ENCODE results near the gene ZNF335. TPM values are rescaled to one million over a fixed set of nuclear protein-coding genes. Genes with fewer than 3 reads are reported as not detected.
A peak's percentile ranks its signal among the peaks of the same experiment; 100 is the strongest.

ZNF335 gene
- total RNA-seq, 4 donors from 2014 or later: 34.3 to 60.1 (median 53.6) TPM

GRCh38 chr20:45970646-45971424 lies 1.2 kb downstream of the ZNF335 start:
- Histone ChIP-seq H3K9me3 (no peaks in the 10 kb centered on the region), H3K4me1 (peaks cover 0 to 19% (median 12%) of the 10 kb centered on the region in 4 donors), H3K27ac (peak overlapping the region; percentile 94 to 99 (median 98)), H3K36me3 (peaks cover 0 to 35% (median 0%) of the 10 kb centered on the region in 3 donors), H3K27me3 (no peaks in the 10 kb centered on the region), H3K4me3 (peak overlapping the region; percentile 56 to 83 (median 71))
- peak; percentile 46 to 71 (median 65) for DNase-seq
- TF ChIP-seq POLR2A (IDR thresholded peaks at IDR 0.05): no peak
- TF ChIP-seq CTCF (IDR thresholded peaks at IDR 0.05): no peak

- peak in 1 of 3 donors; percentile 48 for DNase-seq
- H3K36me3 ChIP-seq: peaks cover 0 to 44% (median 0%) of the 10 kb centered on the region in 3 donors
- H3K27ac ChIP-seq: peak overlapping the region; percentile 10 to 99 (median 68)
- H3K27me3 ChIP-seq: no peaks in the 10 kb centered on the region
- TF ChIP-seq CTCF (IDR thresholded peaks at IDR 0.05) (peak in 5 of 6 experiments; percentile 39 to 56 (median 49)), POLR2A (IDR thresholded peaks at IDR 0.05) (no peak)
- no peaks in the 10 kb centered on the region for H3K9me3 ChIP-seq
- H3K4me1 ChIP-seq: peaks cover 0 to 19% (median 12%) of the 10 kb centered on the region in 4 donors
- peak overlapping the region; percentile 56 to 83 (median 71) for H3K4me3 ChIP-seq
Observed at GRCh38 chr20:45969712-45970634, 2.0 kb downstream of the ZNF335 start.

GRCh38 chr20:45968801-45969711 lies 2.9 kb downstream of the ZNF335 start:
- peak in 1 of 3 donors; percentile 42 for DNase-seq
- Histone ChIP-seq H3K27me3 (no peaks in the 10 kb centered on the region), H3K9me3 (no peaks in the 10 kb centered on the region), H3K4me3 (no peak overlapping the region), H3K36me3 (peaks cover 0 to 53% (median 0%) of the 10 kb centered on the region in 3 donors), H3K27ac (no peak overlapping the region), H3K4me1 (peaks cover 0 to 19% (median 12%) of the 10 kb centered on the region in 4 donors)
- no peak for TF ChIP-seq CTCF (IDR thresholded peaks at IDR 0.05)
- TF ChIP-seq POLR2A (IDR thresholded peaks at IDR 0.05): no peak

- no peaks in the 10 kb centered on the region for H3K9me3 ChIP-seq
- H3K27me3 ChIP-seq: no peaks in the 10 kb centered on the region
- no peak overlapping the region for H3K27ac ChIP-seq
- no peak overlapping the region for H3K4me3 ChIP-seq
- DNase-seq: peak in 1 of 3 donors; percentile 42
- H3K4me1 ChIP-seq: peaks cover 0 to 19% (median 12%) of the 10 kb centered on the region in 4 donors
- TF ChIP-seq CTCF (IDR thresholded peaks at IDR 0.05) (no peak), POLR2A (IDR thresholded peaks at IDR 0.05) (no peak)
- H3K36me3 ChIP-seq: peaks cover 0 to 62% (median 0%) of the 10 kb centered on the region in 3 donors
Observed at GRCh38 chr20:45968081-45968671, 3.8 kb downstream of the ZNF335 start.

Measured in Peyer's patch (tissue), 4 donors.